Endothelial cell of umbilical vein (primary cell): Measurements from ENCODE around the gene ZNF697.

Experiments
- EZH2 ChIP-seq: IDR thresholded peaks from 2 replicates; pipeline ENCODE4 v1.6.1; 2012; ENCODE audit warnings: borderline replicate concordance, low read depth, mild to moderate bottlenecking, moderate library complexity, low read length, inconsistent platforms; ENCODE audit not compliant: severe bottlenecking
- FOS ChIP-seq: IDR thresholded peaks from 2 replicates; pipeline ENCODE4 v1.6.1; 2011; ENCODE audit warnings: mild to moderate bottlenecking, low read length, moderate library complexity, borderline replicate concordance; ENCODE audit not compliant: insufficient read depth
- POLR2A ChIP-seq: IDR thresholded peaks from 2 replicates; pipeline ENCODE4 v1.6.1; 2012; ENCODE audit warnings: low read depth, mild to moderate bottlenecking, control low read depth, low read length
- POLR2AphosphoS5 ChIP-seq: IDR thresholded peaks from 2 replicates; pipeline ENCODE4 v1.6.1; 2012; ENCODE audit warnings: low read depth, mild to moderate bottlenecking, control low read depth, low read length, moderate library complexity; ENCODE audit not compliant: insufficient read depth
- TF ChIP-seq, protein P1 (sequence below), 2 donors: IDR thresholded peaks; 1 replicate in 1 of 2; 2 replicates in 1 of 2; pipeline ENCODE4 v1.5.1; 2011; ENCODE audit warnings: low read length in 2 of 2, mild to moderate bottlenecking in 2 of 2, moderate library complexity in 2 of 2, control low read depth in 1 of 2, inconsistent platforms in 1 of 2, low read depth in 1 of 2; ENCODE audit not compliant: insufficient read depth in 1 of 2; ENCODE audit errors: extremely low read depth in 1 of 2
- TF ChIP-seq, protein P2 (sequence below): IDR thresholded peaks from 2 replicates; pipeline ENCODE4 v1.6.1; 2011; ENCODE audit not compliant: insufficient read depth, insufficient read length

DNA sequence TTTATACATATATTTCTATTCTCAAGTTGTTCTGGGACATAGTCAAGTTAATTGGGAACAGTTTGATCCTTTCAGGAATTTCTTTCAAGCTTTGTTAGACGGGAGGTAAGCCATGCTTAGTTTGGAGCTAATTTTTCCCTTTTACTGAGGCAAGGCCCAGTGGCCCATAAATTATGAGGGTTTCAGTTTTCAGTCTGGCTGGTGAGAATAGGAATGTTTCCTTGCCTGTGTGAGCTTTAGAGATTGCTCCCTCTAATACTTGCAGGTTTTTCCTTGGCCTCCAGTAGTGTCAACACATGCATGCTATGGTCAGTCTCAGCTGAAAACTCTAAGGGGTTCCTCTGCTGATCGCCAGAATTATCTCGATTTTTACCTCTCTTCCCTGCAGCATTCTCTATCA is 49.5 kb upstream of the ZNF697 start:
- TF ChIP-seq POLR2A, result no peak
- TF ChIP-seq, protein P1, sequence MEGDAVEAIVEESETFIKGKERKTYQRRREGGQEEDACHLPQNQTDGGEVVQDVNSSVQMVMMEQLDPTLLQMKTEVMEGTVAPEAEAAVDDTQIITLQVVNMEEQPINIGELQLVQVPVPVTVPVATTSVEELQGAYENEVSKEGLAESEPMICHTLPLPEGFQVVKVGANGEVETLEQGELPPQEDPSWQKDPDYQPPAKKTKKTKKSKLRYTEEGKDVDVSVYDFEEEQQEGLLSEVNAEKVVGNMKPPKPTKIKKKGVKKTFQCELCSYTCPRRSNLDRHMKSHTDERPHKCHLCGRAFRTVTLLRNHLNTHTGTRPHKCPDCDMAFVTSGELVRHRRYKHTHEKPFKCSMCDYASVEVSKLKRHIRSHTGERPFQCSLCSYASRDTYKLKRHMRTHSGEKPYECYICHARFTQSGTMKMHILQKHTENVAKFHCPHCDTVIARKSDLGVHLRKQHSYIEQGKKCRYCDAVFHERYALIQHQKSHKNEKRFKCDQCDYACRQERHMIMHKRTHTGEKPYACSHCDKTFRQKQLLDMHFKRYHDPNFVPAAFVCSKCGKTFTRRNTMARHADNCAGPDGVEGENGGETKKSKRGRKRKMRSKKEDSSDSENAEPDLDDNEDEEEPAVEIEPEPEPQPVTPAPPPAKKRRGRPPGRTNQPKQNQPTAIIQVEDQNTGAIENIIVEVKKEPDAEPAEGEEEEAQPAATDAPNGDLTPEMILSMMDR (IDR thresholded peaks at IDR 0.05; ENCODE audit: extremely low read depth in 1 of 2, insufficient read depth in 1 of 2, low read depth in 1 of 2, low read length in 2 of 2), result no peak
- TF ChIP-seq EZH2, result no peak
- TF ChIP-seq POLR2AphosphoS5, result no peak
- TF ChIP-seq, protein P2, sequence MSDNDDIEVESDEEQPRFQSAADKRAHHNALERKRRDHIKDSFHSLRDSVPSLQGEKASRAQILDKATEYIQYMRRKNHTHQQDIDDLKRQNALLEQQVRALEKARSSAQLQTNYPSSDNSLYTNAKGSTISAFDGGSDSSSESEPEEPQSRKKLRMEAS, result no peak
- no peak for TF ChIP-seq FOS
